H9 (cell line): ENCODE data around the gene MEIS3. TPM values are rescaled to one million over a fixed set of nuclear protein-coding genes. Genes with fewer than 3 reads are reported as not detected.

Experiments
- DNase-seq: peaks from one replicate; pipeline ENCODE4 v3.0.0-alpha.2; 2017
- H2AFZ ChIP-seq: one replicate; pipeline ENCODE4 v1.6.1; 2013; ENCODE audit warnings: mild to moderate bottlenecking, low read length, control low read depth, moderate library complexity
- H2AK5ac ChIP-seq: 2 replicates; pipeline ENCODE4 v1.6.1; 2013; ENCODE audit warnings: low read length, control low read depth, mixed read lengths; ENCODE audit not compliant: insufficient read length
- H2BK120ac ChIP-seq: one replicate; pipeline ENCODE4 v1.6.1; 2013; ENCODE audit warnings: low read depth, mild to moderate bottlenecking, low read length, control low read depth, inconsistent platforms; ENCODE audit not compliant: poor library complexity, severe bottlenecking
- H2BK12ac ChIP-seq: 2 replicates; pipeline ENCODE4 v1.6.1; 2013; ENCODE audit warnings: low read length, control low read depth, mixed read lengths, low read depth; ENCODE audit not compliant: insufficient read length
- H2BK15ac ChIP-seq: 2 replicates; pipeline ENCODE4 v1.6.1; 2013; ENCODE audit warnings: low read depth, low read length, control low read depth
- H2BK20ac ChIP-seq: one replicate; pipeline ENCODE4 v1.6.1; 2013; ENCODE audit warnings: low read depth, mild to moderate bottlenecking, low read length, control low read depth, inconsistent platforms; ENCODE audit not compliant: poor library complexity, severe bottlenecking
- H2BK5ac ChIP-seq: 2 replicates; pipeline ENCODE4 v1.6.1; 2013; ENCODE audit warnings: low read length, control low read depth, mixed read lengths; ENCODE audit not compliant: insufficient read length
- H3K14ac ChIP-seq: 2 replicates; pipeline ENCODE4 v1.6.1; 2013; ENCODE audit warnings: low read length, control low read depth; ENCODE audit not compliant: insufficient read depth
- H3K18ac ChIP-seq: 2 replicates; pipeline ENCODE4 v1.6.1; 2013; ENCODE audit warnings: low read depth, mild to moderate bottlenecking, mixed read lengths, low read length, control low read depth; ENCODE audit not compliant: insufficient read length
- H3K23ac ChIP-seq: 2 replicates; pipeline ENCODE4 v1.6.1; 2013; ENCODE audit warnings: low read length, control low read depth, mixed read lengths, low read depth; ENCODE audit not compliant: insufficient read length
- H3K23me2 ChIP-seq: 2 replicates; pipeline ENCODE4 v1.6.1; 2013; ENCODE audit warnings: low read depth, mild to moderate bottlenecking, mixed read lengths, low read length, control low read depth; ENCODE audit not compliant: insufficient read length, poor library complexity, severe bottlenecking
- H3K27ac ChIP-seq: 2 replicates; pipeline ENCODE4 v1.5.1; 2013; ENCODE audit warnings: low read length, control low read depth, mixed read lengths, low read depth; ENCODE audit not compliant: insufficient read length
- H3K27me3 ChIP-seq: 2 replicates; pipeline ENCODE4 v1.6.1; 2013; ENCODE audit warnings: low read length, control low read depth, inconsistent platforms; ENCODE audit not compliant: insufficient read depth
- H3K4ac ChIP-seq: 2 replicates; pipeline ENCODE4 v1.6.1; 2013; ENCODE audit warnings: low read depth, mild to moderate bottlenecking, control low read depth, inconsistent platforms, low read length, moderate library complexity
- H3K4me1 ChIP-seq: 2 replicates; pipeline ENCODE4 v1.6.1; 2013; ENCODE audit warnings: low read length, control low read depth, inconsistent platforms; ENCODE audit not compliant: insufficient read depth
- H3K4me2 ChIP-seq: 2 replicates; pipeline ENCODE4 v1.6.1; 2013; ENCODE audit warnings: low read length, control low read depth, mixed read lengths; ENCODE audit not compliant: insufficient read length, insufficient read depth
- H3K56ac ChIP-seq: 2 replicates; pipeline ENCODE4 v1.6.1; 2013; ENCODE audit warnings: low read depth, mild to moderate bottlenecking, mixed read lengths, low read length, control low read depth; ENCODE audit not compliant: insufficient read length
- H3K79me1 ChIP-seq: 2 replicates; pipeline ENCODE4 v1.6.1; 2013; ENCODE audit warnings: low read depth, mild to moderate bottlenecking, moderate library complexity, low read length, control low read depth, inconsistent platforms; ENCODE audit not compliant: insufficient read depth, poor library complexity, severe bottlenecking
- H3K79me2 ChIP-seq: 2 replicates; pipeline ENCODE4 v1.6.1; 2013; ENCODE audit warnings: low read length, control low read depth, inconsistent platforms; ENCODE audit not compliant: insufficient read depth
- H3K9ac ChIP-seq: 2 replicates; pipeline ENCODE4 v1.6.1; 2013; ENCODE audit warnings: low read length, control low read depth, mixed read lengths; ENCODE audit not compliant: insufficient read length; ENCODE audit errors: extremely low read depth
- H3K9me3 ChIP-seq: one replicate; pipeline ENCODE4 v1.6.1; 2013; ENCODE audit warnings: low read depth, low read length, inconsistent platforms; ENCODE audit not compliant: control insufficient read depth
- H3T11ph ChIP-seq: one replicate; pipeline ENCODE4 v1.6.1; 2013; ENCODE audit warnings: mild to moderate bottlenecking, low read length, control low read depth, inconsistent platforms
- H4K20me1 ChIP-seq: one replicate; pipeline ENCODE4 v1.6.1; 2013; ENCODE audit not compliant: control insufficient read depth, insufficient read length, insufficient read depth
- H4K5ac ChIP-seq: 2 replicates; pipeline ENCODE4 v1.6.1; 2013; ENCODE audit warnings: low read depth, mild to moderate bottlenecking, mixed read lengths, low read length, control low read depth; ENCODE audit not compliant: insufficient read length
- H4K8ac ChIP-seq: replicated peaks from 2 replicates; pipeline ENCODE4 v1.6.1; 2013; ENCODE audit warnings: low read length, control low read depth, mixed read lengths, low read depth; ENCODE audit not compliant: insufficient read length
- H4K91ac ChIP-seq: 2 replicates; pipeline ENCODE4 v1.6.1; 2013; ENCODE audit warnings: low read depth, mild to moderate bottlenecking, moderate library complexity, mixed read lengths, low read length, control low read depth; ENCODE audit not compliant: insufficient read length
- H3K27ac Mint-ChIP-seq, 3 experiments: 2 replicates in 2 of 3; 3 replicates in 1 of 3; pipeline ENCODE4 v1.8.0; 2020 to 2021; ENCODE audit warnings: mixed read lengths in 3 of 3, mild to moderate bottlenecking in 1 of 3, moderate library complexity in 1 of 3
- H3K27me3 Mint-ChIP-seq: 2 replicates; pipeline ENCODE4 v1.8.0; 2021; ENCODE audit warnings: low read depth, mild to moderate bottlenecking, moderate library complexity, mixed read lengths
- H3K36me3 Mint-ChIP-seq, 3 experiments: 2 replicates in 2 of 3; 3 replicates in 1 of 3; pipeline ENCODE4 v1.8.0; 2020 to 2021; ENCODE audit warnings: low read depth in 3 of 3, mixed read lengths in 3 of 3; ENCODE audit not compliant: insufficient read depth in 1 of 3
- H3K4me1 Mint-ChIP-seq, 2 experiments: 2 replicates each; pipeline ENCODE4 v1.8.0; 2020; ENCODE audit warnings: mixed read lengths in 2 of 2
- H3K4me3 Mint-ChIP-seq, 2 experiments: 2 replicates in 1 of 2; 3 replicates in 1 of 2; pipeline ENCODE4 v1.8.0; 2020 to 2021; ENCODE audit warnings: mild to moderate bottlenecking in 2 of 2, mixed read lengths in 2 of 2, moderate library complexity in 1 of 2
- H3K9me3 Mint-ChIP-seq, 2 experiments: 2 replicates in 1 of 2; 3 replicates in 1 of 2; pipeline ENCODE4 v1.8.0; 2020; ENCODE audit warnings: mild to moderate bottlenecking in 2 of 2, mixed read lengths in 2 of 2, moderate library complexity in 1 of 2
- CTCF ChIP-seq: fragments of 200-600 bp; sonication (generic); conservative IDR thresholded peaks from 3 replicates; pipeline ENCODE4 v1.8.0; 2021; ENCODE audit warnings: antibody characterized with exemption, mild to moderate bottlenecking
- WGBS: extraction: QIAGEN DNeasy Blood & Tissue Kit; methylation state at CpG from one replicate; pipeline ENCODE4 v1.1.7; 2013; ENCODE audit warnings: missing lambda C conversion rate, low lambda C conversion rate, mixed read lengths; ENCODE audit not compliant: insufficient read length; ENCODE audit errors: extremely low coverage; 5-methylcytosine and 5-hydroxymethylcytosine counted together
- total RNA-seq: library from RNA; stranded (reverse); gene quantifications from 2 replicates; pipeline ENCODE4 v1.2.1, GENCODE V29; 2021

Gene MEIS3
- total RNA-seq, 1 experiment from 2014 or later: 44.0 TPM

GRCh38 chr19:47416643-47416985 lies 2.7 kb downstream of the MEIS3 start:
- Histone ChIP-seq H3K9me3 (no peaks in the 10 kb centered on the region), H3K4me1 (peaks cover 5% of the 10 kb centered on the region; the same call in 1 of the 2 replicates), H3K14ac (no peak overlapping the region), H3T11ph (no peak overlapping the region), H3K27ac (no peak overlapping the region), H3K4ac (no peak overlapping the region), H3K79me2 (no peaks in the 10 kb centered on the region), H4K8ac (no peak overlapping the region), H2BK15ac (no peak overlapping the region), H3K4me2 (peak overlapping the region; percentile 62), H3K23ac (no peak overlapping the region), H2BK5ac (no peak overlapping the region), H2AFZ (no peak overlapping the region), H4K91ac (no peak overlapping the region), H3K56ac (no peak overlapping the region), H3K9ac (no peak overlapping the region), H2BK20ac (no peak overlapping the region), H3K79me1 (no peaks in the 10 kb centered on the region), H2BK120ac (no peak overlapping the region), H3K18ac (no peak overlapping the region), H2AK5ac (no peak overlapping the region), H4K20me1 (no peaks in the 10 kb centered on the region), H3K23me2 (peaks cover 26% of the 10 kb centered on the region), H2BK12ac (no peak overlapping the region), H4K5ac (no peak overlapping the region), H3K27me3 (peaks cover 18% of the 10 kb centered on the region; the same call in 1 of the 2 replicates)
- no peak for DNase-seq
- TF ChIP-seq CTCF: no peak
- no peak overlapping the region for H3K27ac Mint-ChIP-seq
- peaks cover 33 to 56% of the 10 kb centered on the region in 2 experiments for H3K4me1 Mint-ChIP-seq
- H3K4me3 Mint-ChIP-seq: peak overlapping the region in 1 of 2 experiments; percentile 92; a peak in 2 of 5 replicates
- peaks cover 45% of the 10 kb centered on the region for H3K27me3 Mint-ChIP-seq
- no peaks in the 10 kb centered on the region for H3K9me3 Mint-ChIP-seq
- whole genome bisulfite sequencing: no CpG with 5 or more reads among the region's 12 CpGs
- H3K36me3 Mint-ChIP-seq: peaks cover 13 to 20% (median 15%) of the 10 kb centered on the region in 3 experiments
